Measurements from ENCODE around the gene FGGY. TPM values are rescaled to one million over a fixed set of nuclear protein-coding genes. Genes with fewer than 3 reads are reported as not detected.
"Not testable (repeated sequence)": the region's sequence is repeated elsewhere in the genome, so short reads cannot be mapped to it uniquely, and the experiment has no call there.

FGGY gene
- total and polyA plus RNA-seq, 2 donors (not counting 3 experiments of a cell fraction or from before 2014, with no cell fraction given), result 5.6 to 6.4 TPM

- intact Hi-C loops (cut with micrococcal nuclease), result no loop called here
- FAIRE-seq, result no peak
- no peaks in the 10 kb centered on the region for H3K79me2 ChIP-seq (ENCODE audit: control insufficient read depth, insufficient read depth, low read length)
- no peak for DNase-seq (ENCODE audit: low read depth, low spot score)
- H3K9me3 ChIP-seq (replicated peaks; ENCODE audit: control insufficient read depth, insufficient read depth, low read length), result no peaks in the 10 kb centered on the region
- CTCF ChIA-PET, result interaction anchor here (1.0 kb wide), 1 partner anchor 11 kb away, joined by 7 read pairs; no protein-coding TSS in a partner anchor
- no peak for TF ChIP-seq POLR2A (IDR thresholded peaks at IDR 0.05; ENCODE audit: low read depth, low read length)
- no peak for TF ChIP-seq MAX (IDR thresholded peaks at IDR 0.05; ENCODE audit: insufficient read depth, insufficient read length)
- TF ChIP-seq CTCF (IDR thresholded peaks at IDR 0.05; ENCODE audit: extremely low read depth in 1 of 2, insufficient read depth in 1 of 2, low read depth in 1 of 2, low read length in 2 of 2), result no peak
- H3K4me3 ChIP-seq (replicated peaks in 1 of 3; ENCODE audit: insufficient read depth in 1 of 3, low read depth in 1 of 3, low read length in 3 of 3), result no peak overlapping the region
- no peak overlapping the region for H2AFZ ChIP-seq (ENCODE audit: low read depth, low read length)
- H3K9me1 ChIP-seq (replicated peaks; ENCODE audit: control insufficient read depth, extremely low read depth, insufficient read depth, low read length), result no peaks in the 10 kb centered on the region
- no peaks in the 10 kb centered on the region for H4K20me1 ChIP-seq (replicated peaks; ENCODE audit: control insufficient read depth, extremely low read depth, insufficient read depth, low read length)
- no TSS peak for BruUV-seq (replicated peaks)
- H3K9ac ChIP-seq (replicated peaks; ENCODE audit: extremely low read depth, insufficient read depth, low read length), result no peak overlapping the region
- H3K27ac ChIP-seq (ENCODE audit: insufficient read depth, low read depth, low read length), result no peak overlapping the region
- H3K27me3 ChIP-seq (ENCODE audit: control insufficient read depth in 2 of 2, insufficient read depth in 2 of 2, low read length in 2 of 2), result no peaks in the 10 kb centered on the region
- POLR2A ChIA-PET, result no interaction called here
- no peaks in the 10 kb centered on the region for H3K4me1 ChIP-seq (ENCODE audit: control insufficient read depth, extremely low read depth, insufficient read depth, low read length)
- dilution Hi-C loops (cut with MboI; ENCODE audit: extremely low pct_ligation_motif_present, low sequenced_read_pairs), result no loop called here
- no peaks in the 10 kb centered on the region for H3K36me3 ChIP-seq (ENCODE audit: control insufficient read depth in 2 of 2, extremely low read depth in 1 of 2, insufficient read depth in 2 of 2, low read length in 2 of 2)
- no peak overlapping the region for H3K4me2 ChIP-seq (ENCODE audit: insufficient read depth, low read length)
Observed at GRCh38 chr1:59532102-59532501, 235.2 kb downstream of the FGGY start.

- POLR2A ChIA-PET; H3K4me3 ChIP-seq (replicated peaks in 1 of 3; ENCODE audit: insufficient read depth in 1 of 3, low read depth in 1 of 3, low read length in 3 of 3); H3K79me2 ChIP-seq (ENCODE audit: control insufficient read depth, insufficient read depth, low read length); DNase-seq (ENCODE audit: low read depth, low spot score); H2AFZ ChIP-seq (ENCODE audit: low read depth, low read length); H3K27me3 ChIP-seq (ENCODE audit: control insufficient read depth in 2 of 2, insufficient read depth in 2 of 2, low read length in 2 of 2); CTCF ChIA-PET; H3K9ac ChIP-seq (replicated peaks; ENCODE audit: extremely low read depth, insufficient read depth, low read length); intact Hi-C loops (cut with micrococcal nuclease); dilution Hi-C loops (cut with MboI; ENCODE audit: extremely low pct_ligation_motif_present, low sequenced_read_pairs); FAIRE-seq; H3K4me1 ChIP-seq (ENCODE audit: control insufficient read depth, extremely low read depth, insufficient read depth, low read length); H4K20me1 ChIP-seq (replicated peaks; ENCODE audit: control insufficient read depth, extremely low read depth, insufficient read depth, low read length); H3K36me3 ChIP-seq (ENCODE audit: control insufficient read depth in 2 of 2, extremely low read depth in 1 of 2, insufficient read depth in 2 of 2, low read length in 2 of 2); H3K9me3 ChIP-seq (replicated peaks; ENCODE audit: control insufficient read depth, insufficient read depth, low read length); H3K27ac ChIP-seq (ENCODE audit: insufficient read depth, low read depth, low read length); H3K4me2 ChIP-seq (ENCODE audit: insufficient read depth, low read length); BruUV-seq (replicated peaks); H3K9me1 ChIP-seq (replicated peaks; ENCODE audit: control insufficient read depth, extremely low read depth, insufficient read depth, low read length): not testable (repeated sequence)
Observed at GRCh38 chr1:59538476-59538875, 241.6 kb downstream of the FGGY start.

Data from endothelial cell of umbilical vein (primary cell).